Neuronal stem cell (in vitro differentiated cells): Measurements from ENCODE around the gene DBF4B. TPM values are rescaled to one million over a fixed set of nuclear protein-coding genes. Genes with fewer than 3 reads are reported as not detected.

Experiments used
- DNase-seq: peaks from one replicate; pipeline ENCODE4 v3.0.0-alpha.2; 2013; ENCODE audit warnings: low spot score
- H2AFZ ChIP-seq: one replicate; pipeline ENCODE4 v1.6.1; 2013; ENCODE audit warnings: mild to moderate bottlenecking, low read length, inconsistent platforms
- H2AK5ac ChIP-seq: 2 replicates; pipeline ENCODE4 v1.6.1; 2013; ENCODE audit warnings: low read depth, mild to moderate bottlenecking, inconsistent platforms, low read length, moderate library complexity, mixed read lengths
- H2BK120ac ChIP-seq: 2 replicates; pipeline ENCODE4 v1.6.1; 2013; ENCODE audit warnings: low read depth, mild to moderate bottlenecking, inconsistent platforms, low read length, moderate library complexity, mixed read lengths
- H2BK12ac ChIP-seq: one replicate; pipeline ENCODE4 v1.6.1; 2013; ENCODE audit warnings: low read length, inconsistent platforms
- H2BK15ac ChIP-seq: 2 replicates; pipeline ENCODE4 v1.6.1; 2013; ENCODE audit warnings: mild to moderate bottlenecking, low read length, inconsistent platforms, mixed read lengths
- H2BK5ac ChIP-seq: one replicate; pipeline ENCODE4 v1.6.1; 2013; ENCODE audit warnings: inconsistent platforms, mild to moderate bottlenecking, low read length, moderate library complexity
- H3K14ac ChIP-seq: one replicate; pipeline ENCODE4 v1.6.1; 2013; ENCODE audit warnings: low read length, inconsistent platforms
- H3K18ac ChIP-seq: 2 replicates; pipeline ENCODE4 v1.6.1; 2013; ENCODE audit warnings: low read length, inconsistent platforms
- H3K23ac ChIP-seq: 2 replicates; pipeline ENCODE4 v1.6.1; 2013; ENCODE audit warnings: low read depth, mild to moderate bottlenecking, mixed read lengths, low read length, inconsistent platforms; ENCODE audit not compliant: poor library complexity
- H3K27ac ChIP-seq: replicated peaks from 3 replicates; pipeline ENCODE4 v1.5.1; 2013; ENCODE audit warnings: low read length, inconsistent platforms
- H3K27me3 ChIP-seq, 3 experiments: 2 replicates each; pipeline ENCODE4 v1.6.1; 2013; ENCODE audit warnings: low read length in 3 of 3, mild to moderate bottlenecking in 2 of 3, inconsistent platforms in 1 of 3, low read depth in 1 of 3, mixed read lengths in 1 of 3, moderate library complexity in 1 of 3; ENCODE audit not compliant: control insufficient read depth in 3 of 3, insufficient read depth in 3 of 3
- H3K36me3 ChIP-seq, 2 donors: replicated peaks in 1 of 2; 2 replicates each; pipeline ENCODE4 v1.6.1; 2013; ENCODE audit warnings: low read length in 2 of 2; ENCODE audit not compliant: control insufficient read depth in 2 of 2, insufficient read depth in 2 of 2
- H3K4ac ChIP-seq: 2 replicates; pipeline ENCODE4 v1.6.1; 2013; ENCODE audit warnings: inconsistent platforms, mild to moderate bottlenecking, low read length, moderate library complexity
- H3K4me1 ChIP-seq, 2 donors: 1 replicate in 1 of 2; 2 replicates in 1 of 2; pipeline ENCODE4 v1.6.1; 2013; ENCODE audit warnings: low read length in 2 of 2, low read depth in 1 of 2; ENCODE audit not compliant: control insufficient read depth in 2 of 2, insufficient read depth in 1 of 2
- H3K4me2 ChIP-seq: one replicate; pipeline ENCODE4 v1.6.1; 2013; ENCODE audit warnings: mild to moderate bottlenecking, low read length, inconsistent platforms; ENCODE audit not compliant: insufficient read depth, poor library complexity, severe bottlenecking
- H3K4me3 ChIP-seq, 2 donors: 2 replicates each; pipeline ENCODE4 v1.5.1; 2013; ENCODE audit warnings: low read length in 2 of 2, mild to moderate bottlenecking in 2 of 2, inconsistent platforms in 1 of 2, moderate library complexity in 1 of 2
- H3K79me1 ChIP-seq: one replicate; pipeline ENCODE4 v1.6.1; 2013; ENCODE audit warnings: low read depth, mild to moderate bottlenecking, inconsistent platforms, low read length, moderate library complexity
- H3K9ac ChIP-seq: one replicate; pipeline ENCODE4 v1.6.1; 2013; ENCODE audit warnings: mild to moderate bottlenecking, low read depth, low read length, inconsistent platforms; ENCODE audit not compliant: poor library complexity
- H3K9me3 ChIP-seq, 2 donors: replicated peaks in 1 of 2; 2 replicates each; pipeline versions ENCODE3 to v1.6.1; 2013; ENCODE audit warnings: low read length in 2 of 2, mild to moderate bottlenecking in 2 of 2, inconsistent platforms in 1 of 2, low read depth in 1 of 2, mixed read lengths in 1 of 2, moderate library complexity in 1 of 2; ENCODE audit not compliant: control insufficient read depth in 2 of 2, insufficient read depth in 1 of 2
- H4K8ac ChIP-seq: one replicate; pipeline ENCODE4 v1.6.1; 2013; ENCODE audit warnings: low read depth, mild to moderate bottlenecking, inconsistent platforms, low read length, moderate library complexity
- H4K91ac ChIP-seq: one replicate; pipeline ENCODE4 v1.6.1; 2013; ENCODE audit warnings: low read length, low read depth, mild to moderate bottlenecking, inconsistent platforms; ENCODE audit not compliant: poor library complexity
- WGBS, 2 donors: extraction: QIAGEN DNeasy Blood & Tissue Kit; methylation state at CpG; one replicate each; pipeline ENCODE4 v1.1.7; 2013; ENCODE audit warnings: missing lambda C conversion rate in 2 of 2, mixed read lengths in 1 of 2; ENCODE audit not compliant: insufficient read length in 2 of 2, insufficient replicate concordance in 1 of 2; ENCODE audit errors: extremely low coverage in 2 of 2; 5-methylcytosine and 5-hydroxymethylcytosine counted together
- polyA plus RNA-seq, 2 experiments: library from polyadenylated mRNA; stranded (reverse); fragments of 200-250 nt; gene quantifications; one replicate each; pipeline ENCODE4 v1.2.3, GENCODE V29; 2013

The DBF4B gene, protein sequence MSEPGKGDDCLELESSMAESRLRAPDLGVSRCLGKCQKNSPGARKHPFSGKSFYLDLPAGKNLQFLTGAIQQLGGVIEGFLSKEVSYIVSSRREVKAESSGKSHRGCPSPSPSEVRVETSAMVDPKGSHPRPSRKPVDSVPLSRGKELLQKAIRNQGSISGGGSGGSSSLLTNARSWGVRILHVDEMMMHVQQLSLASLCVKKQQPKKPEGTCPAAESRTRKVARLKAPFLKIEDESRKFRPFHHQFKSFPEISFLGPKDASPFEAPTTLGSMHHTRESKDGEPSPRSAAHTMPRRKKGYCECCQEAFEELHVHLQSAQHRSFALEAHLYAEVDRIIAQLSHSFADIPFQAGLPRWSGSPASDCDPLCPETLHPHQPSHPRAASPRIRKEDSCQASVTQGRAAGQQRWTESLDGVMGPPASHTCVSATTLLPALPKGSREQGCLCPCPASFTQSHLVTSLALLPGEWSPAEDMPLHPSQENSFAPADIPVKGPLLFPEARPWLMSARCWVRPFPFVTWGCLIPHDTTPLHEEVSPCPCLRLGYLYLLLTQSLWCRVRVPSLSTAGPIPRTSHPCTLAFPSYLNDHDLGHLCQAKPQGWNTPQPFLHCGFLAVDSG
- 17.3 TPM for polyA plus RNA-seq (2013, experiment 1 of 2)
- polyA plus RNA-seq (2013, experiment 2 of 2): 16.9 TPM

DNA sequence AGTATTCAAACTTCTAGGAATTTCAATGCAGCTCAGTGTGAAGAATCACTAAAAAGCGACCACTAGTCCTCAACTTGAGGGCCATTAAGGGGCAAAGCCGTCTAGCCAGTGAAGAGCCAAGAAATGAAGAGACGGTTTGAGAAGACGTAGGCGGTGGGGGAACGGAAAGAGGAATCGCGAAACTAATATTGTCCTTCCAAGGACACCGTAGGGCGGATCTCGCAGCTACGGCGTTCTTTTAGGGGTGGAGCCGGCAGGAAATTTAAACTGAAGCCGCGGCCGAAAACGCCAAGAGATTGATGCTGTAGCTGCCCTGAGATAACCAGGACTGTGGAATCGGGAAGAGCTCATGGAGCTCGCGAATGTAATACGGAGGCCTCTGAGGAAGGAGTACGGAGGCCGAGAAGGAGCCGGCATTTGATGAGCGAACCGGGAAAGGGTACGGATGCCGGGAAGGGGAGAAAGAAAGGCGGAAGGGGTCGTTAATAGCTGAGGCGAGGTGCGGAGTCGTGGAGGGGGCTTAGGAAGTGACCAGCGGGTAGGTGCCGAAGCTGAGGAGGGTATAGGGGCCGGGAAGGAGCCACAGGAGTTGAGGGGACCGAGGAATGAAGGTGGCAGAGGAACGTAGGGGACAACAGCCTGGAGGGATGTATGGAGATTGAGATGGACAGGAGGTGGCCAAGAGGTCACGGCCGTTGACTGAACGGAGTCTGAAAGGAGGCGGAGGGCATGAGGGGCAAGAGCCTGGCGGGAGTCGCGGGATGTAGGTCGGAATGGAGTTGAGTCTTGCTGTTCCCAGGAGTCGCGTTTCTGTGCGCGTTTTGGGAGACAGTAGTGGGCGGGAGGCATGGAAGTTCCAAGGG, at the start of gene DBF4B:
TSS of gene DBF4B (plus strand) at position 265 of the 863 bp plus-strand sequence. CDS start at position 421, 156 bp downstream.
- Histone ChIP-seq H3K4me2 (peak within 1 kb of the TSS; percentile 71), H2BK5ac (peak within 1 kb of the TSS; percentile 56), H4K8ac (peak within 1 kb of the TSS; percentile 20), H3K36me3 (peaks cover under 1 to 21% of the 10 kb centered on the region in 2 donors), H2AFZ (peak within 1 kb of the TSS; percentile 85), H3K79me1 (peaks cover 2% of the 10 kb centered on the region), H3K9ac (peak within 1 kb of the TSS; percentile 96), H3K4ac (no peak within 1 kb of the TSS), H3K9me3 (no peaks in the 10 kb centered on the region), H3K18ac (peak within 1 kb of the TSS; percentile 50), H2BK120ac (no peak within 1 kb of the TSS), H3K4me1 (peaks cover 3 to 4% of the 10 kb centered on the region in 2 donors), H3K23ac (peak within 1 kb of the TSS; percentile 26), H3K27ac (peak within 1 kb of the TSS; percentile 87), H4K91ac (no peak within 1 kb of the TSS), H2AK5ac (peak within 1 kb of the TSS; percentile 17), H3K4me3 (peak within 1 kb of the TSS; percentile 94 to 96), H3K14ac (peak within 1 kb of the TSS; percentile 49), H3K27me3 (peaks cover 0 to 1% (median 0%) of the 10 kb centered on the region in 3 experiments), H2BK15ac (no peak within 1 kb of the TSS), H2BK12ac (no peak within 1 kb of the TSS)
- WGBS, 2 donors: no CpG with 5 or more reads among the region's 52 CpGs
- DNase-seq: peak; percentile 85

DNA sequence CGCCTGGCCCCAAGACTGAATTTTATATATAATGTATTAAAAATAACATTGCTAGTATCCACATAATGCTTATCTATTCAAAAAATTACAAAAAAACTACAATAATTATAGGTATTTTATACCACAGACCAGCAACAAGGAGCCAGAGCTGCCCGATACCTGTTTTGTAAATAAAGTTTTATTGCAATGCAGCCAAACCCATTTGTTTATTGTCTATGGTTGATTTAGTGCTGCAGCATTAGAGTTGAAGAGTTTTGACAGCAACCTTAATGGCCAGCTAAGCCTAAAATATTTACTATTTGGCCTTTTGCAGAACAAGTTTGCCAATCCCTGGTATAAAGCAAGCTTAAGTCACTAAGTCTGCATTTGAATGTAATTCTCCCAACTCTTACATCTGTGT, 46.6 kb upstream of the DBF4B start:
- no peak overlapping the region for H4K91ac ChIP-seq
- no peaks in the 10 kb centered on the region for H3K36me3 ChIP-seq
- H3K4me1 ChIP-seq: peaks cover 0 to 2% of the 10 kb centered on the region in 2 donors
- H4K8ac ChIP-seq: no peak overlapping the region
- H3K4me2 ChIP-seq: no peak overlapping the region
- H3K27me3 ChIP-seq: peaks cover 2 to 21% (median 3%) of the 10 kb centered on the region in 3 experiments
- H3K14ac ChIP-seq: no peak overlapping the region
- no CpG with 5 or more reads among the region's 2 CpGs for WGBS, 2 donors
- H3K23ac ChIP-seq: no peak overlapping the region
- DNase-seq: no peak
- H3K4me3 ChIP-seq: no peak overlapping the region
- H2BK15ac ChIP-seq: no peak overlapping the region
- H3K9me3 ChIP-seq: peaks cover 0 to 2% of the 10 kb centered on the region in 2 donors
- no peak overlapping the region for H3K27ac ChIP-seq
- no peaks in the 10 kb centered on the region for H3K79me1 ChIP-seq
- H2BK120ac ChIP-seq: no peak overlapping the region
- no peak overlapping the region for H2BK12ac ChIP-seq
- no peak overlapping the region for H3K18ac ChIP-seq
- no peak overlapping the region for H2BK5ac ChIP-seq
- no peak overlapping the region for H2AK5ac ChIP-seq
- no peak overlapping the region for H3K4ac ChIP-seq
- H2AFZ ChIP-seq: no peak overlapping the region
- no peak overlapping the region for H3K9ac ChIP-seq

DNA sequence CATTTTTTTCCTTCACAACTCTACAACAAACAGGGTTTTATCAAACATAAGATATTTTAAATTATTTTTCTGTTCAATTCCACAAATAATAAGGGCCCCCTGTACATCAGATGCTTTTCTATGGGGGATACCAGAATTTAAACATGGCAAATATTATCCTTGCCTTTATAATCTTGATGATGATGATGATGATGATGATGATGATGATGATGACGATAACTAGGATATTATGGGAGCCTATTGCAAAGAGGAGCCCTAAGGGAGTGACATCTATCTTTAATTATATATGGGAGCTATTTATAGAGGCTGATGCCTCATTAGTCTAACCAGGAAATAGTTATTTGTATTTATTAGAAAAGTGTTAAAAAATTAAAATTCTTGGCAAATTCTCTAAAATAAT, 45.4 kb upstream of the DBF4B start:
- Histone ChIP-seq H2BK15ac (no peak overlapping the region), H4K8ac (no peak overlapping the region), H3K9ac (no peak overlapping the region), H3K23ac (no peak overlapping the region), H3K9me3 (no peaks in the 10 kb centered on the region), H3K36me3 (no peaks in the 10 kb centered on the region), H2BK12ac (no peak overlapping the region), H2AK5ac (no peak overlapping the region), H4K91ac (no peak overlapping the region), H3K79me1 (no peaks in the 10 kb centered on the region), H3K4me3 (no peak overlapping the region), H3K4me1 (no peaks in the 10 kb centered on the region), H3K4ac (no peak overlapping the region), H3K27me3 (peaks cover 0 to 9% (median 0%) of the 10 kb centered on the region in 3 experiments), H3K18ac (no peak overlapping the region), H3K4me2 (no peak overlapping the region), H2BK120ac (no peak overlapping the region), H2AFZ (no peak overlapping the region), H2BK5ac (no peak overlapping the region), H3K27ac (no peak overlapping the region), H3K14ac (no peak overlapping the region)
- no CpG with 5 or more reads among the region's 1 CpG for WGBS, 2 donors
- no peak for DNase-seq
